ENCODE results near the gene KCNN3.

DNA sequence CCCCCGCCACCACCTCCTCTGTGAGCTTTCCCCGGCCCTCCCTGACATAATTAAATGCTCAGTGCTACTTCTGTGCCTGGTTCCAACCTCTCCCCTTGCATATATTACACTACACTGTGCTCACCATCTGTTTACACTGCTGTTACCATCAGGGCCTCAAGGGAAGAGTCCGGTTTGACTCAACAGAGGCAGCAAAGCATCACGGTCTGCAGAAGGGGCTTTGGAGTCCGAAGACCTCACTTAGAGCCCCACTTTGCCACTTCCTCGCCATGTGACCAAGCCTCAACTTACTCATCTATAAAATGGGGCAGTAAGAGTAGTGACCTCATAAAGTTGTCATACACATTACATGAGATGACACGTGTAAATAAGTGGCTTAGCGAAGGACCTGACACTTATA, 27.4 kb downstream of the KCNN3 start:
- TF ChIP-seq CTCF (IDR thresholded peaks at IDR 0.05), result no peak
- no peak for TF ChIP-seq POLR2AphosphoS5 (IDR thresholded peaks at IDR 0.05)
- no peak for TF ChIP-seq EP300 (IDR thresholded peaks at IDR 0.05)
- no peak for TF ChIP-seq POLR2A (IDR thresholded peaks at IDR 0.05)
